ENCODE results near the gene ICAM5. TPM values are rescaled to one million over a fixed set of nuclear protein-coding genes. Genes with fewer than 3 reads are reported as not detected.

Gene ICAM5
- total and polyA plus RNA-seq, 7 donors: 0.23 to 0.92 (median 0.69) TPM; not detected in 3

DNA sequence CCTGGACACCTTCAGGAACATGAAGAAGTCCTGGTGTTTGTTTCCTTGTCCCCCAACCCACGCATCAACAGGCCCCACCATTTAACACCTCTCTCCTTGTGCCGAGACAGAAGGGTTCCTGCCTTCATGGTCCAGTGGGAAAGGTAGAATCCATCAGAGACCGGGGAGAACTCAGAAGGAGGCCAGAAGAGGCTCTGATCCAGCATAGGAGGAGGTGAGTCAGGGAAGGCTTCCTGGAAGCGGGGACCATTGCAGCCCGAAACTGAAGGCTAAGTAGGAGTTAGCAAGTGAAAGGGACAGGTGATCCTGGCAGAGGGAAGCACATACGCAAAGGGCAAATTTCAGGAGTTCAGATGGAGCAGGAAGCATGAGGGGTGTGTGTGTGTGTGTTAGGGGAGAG lies 49.2 kb downstream of the ICAM5 start:
- DNase-seq: no peak
- Histone ChIP-seq H3K9me3 (no peaks in the 10 kb centered on the region), H3K27ac (no peak overlapping the region), H3K4me3 (no peak overlapping the region), H3K4me1 (peaks cover 0 to 13% (median 9%) of the 10 kb centered on the region in 4 donors), H3K36me3 (no peaks in the 10 kb centered on the region), H3K27me3 (no peaks in the 10 kb centered on the region)
- WGBS, 2 donors: 63 to 85% methylated on average over 6 of the region's 6 CpGs
- intact Hi-C loops (cut with DNase I): loop anchor here (10.0 kb wide), 1 partner anchor 144 kb away; the partner anchor contains the start of gene DNMT1
- TF ChIP-seq POLR2A (IDR thresholded peaks at IDR 0.05): no peak
- TF ChIP-seq, protein P1, sequence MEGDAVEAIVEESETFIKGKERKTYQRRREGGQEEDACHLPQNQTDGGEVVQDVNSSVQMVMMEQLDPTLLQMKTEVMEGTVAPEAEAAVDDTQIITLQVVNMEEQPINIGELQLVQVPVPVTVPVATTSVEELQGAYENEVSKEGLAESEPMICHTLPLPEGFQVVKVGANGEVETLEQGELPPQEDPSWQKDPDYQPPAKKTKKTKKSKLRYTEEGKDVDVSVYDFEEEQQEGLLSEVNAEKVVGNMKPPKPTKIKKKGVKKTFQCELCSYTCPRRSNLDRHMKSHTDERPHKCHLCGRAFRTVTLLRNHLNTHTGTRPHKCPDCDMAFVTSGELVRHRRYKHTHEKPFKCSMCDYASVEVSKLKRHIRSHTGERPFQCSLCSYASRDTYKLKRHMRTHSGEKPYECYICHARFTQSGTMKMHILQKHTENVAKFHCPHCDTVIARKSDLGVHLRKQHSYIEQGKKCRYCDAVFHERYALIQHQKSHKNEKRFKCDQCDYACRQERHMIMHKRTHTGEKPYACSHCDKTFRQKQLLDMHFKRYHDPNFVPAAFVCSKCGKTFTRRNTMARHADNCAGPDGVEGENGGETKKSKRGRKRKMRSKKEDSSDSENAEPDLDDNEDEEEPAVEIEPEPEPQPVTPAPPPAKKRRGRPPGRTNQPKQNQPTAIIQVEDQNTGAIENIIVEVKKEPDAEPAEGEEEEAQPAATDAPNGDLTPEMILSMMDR (IDR thresholded peaks at IDR 0.05): no peak
- TF ChIP-seq EP300 (IDR thresholded peaks at IDR 0.05): no peak
- TF ChIP-seq POLR2AphosphoS5 (IDR thresholded peaks at IDR 0.05): no peak

DNA sequence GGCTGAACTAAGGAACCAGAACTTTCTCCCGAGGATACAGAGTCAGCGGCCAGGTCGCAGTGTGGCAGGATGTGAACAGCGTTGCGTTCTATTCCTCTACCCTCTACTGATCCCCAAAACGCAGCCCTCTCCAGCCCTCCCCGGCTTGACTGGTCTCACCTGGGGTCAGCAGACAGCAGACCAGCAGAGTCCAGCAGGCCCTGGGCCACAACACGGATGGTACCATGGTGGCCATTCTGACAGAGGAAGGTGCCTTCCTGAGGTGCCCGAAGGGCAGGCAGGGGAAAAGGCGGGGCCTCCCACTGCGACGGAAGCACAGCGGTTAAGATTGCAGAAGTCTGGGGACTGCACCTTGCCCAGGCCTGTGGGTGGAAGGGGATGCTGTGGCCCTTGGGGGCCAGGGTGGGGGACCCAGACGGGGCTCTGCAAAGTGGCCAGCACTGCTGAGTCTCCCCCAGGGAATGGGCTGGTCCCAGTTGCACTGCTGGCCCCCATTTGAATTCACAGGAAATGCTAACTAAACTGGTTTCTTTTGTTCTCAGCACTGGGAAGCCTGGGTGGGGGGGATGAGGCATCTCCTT lies 49.7 kb downstream of the ICAM5 start, which contains the start of gene ICAM3:
ICAM3 (minus strand) TSS at position 245 of the 581 bp plus-strand sequence; CDS start at position 235, 10 bp downstream.
- 33 to 73% methylated on average over 14 of the region's 14 CpGs for WGBS, 2 donors

DNA sequence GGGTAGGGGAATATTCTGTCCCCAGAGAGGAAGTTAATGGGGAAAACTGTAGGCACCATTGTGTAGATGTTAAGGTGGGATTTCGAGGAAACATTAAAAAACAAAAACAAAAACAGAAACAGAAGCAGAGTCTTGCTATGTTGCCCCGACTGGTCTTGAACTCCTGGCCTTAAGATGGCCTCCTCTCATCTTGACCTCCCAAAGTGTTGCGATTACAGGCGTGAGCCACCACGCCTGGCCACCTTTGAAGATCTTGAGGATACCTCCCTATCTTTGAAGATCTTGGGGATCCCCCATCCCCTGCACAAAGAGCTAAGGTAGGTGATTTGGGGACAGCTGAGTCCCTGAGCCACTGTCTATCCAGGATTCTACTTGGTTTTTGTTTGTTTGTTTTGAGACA lies 50.2 kb downstream of the ICAM5 start:
- H3K27ac ChIP-seq: no peak overlapping the region

More for the DNA sequence above, 49.7 kb downstream of the ICAM5 start, which contains the start of gene ICAM3:
- TF ChIP-seq POLR2AphosphoS5 (IDR thresholded peaks at IDR 0.05) (no peak), POLR2A (IDR thresholded peaks at IDR 0.05) (no peak), EP300 (IDR thresholded peaks at IDR 0.05) (no peak)
- TF ChIP-seq, protein P1 (IDR thresholded peaks at IDR 0.05): no peak
- no peak within 1 kb of the TSS for H3K4me3 ChIP-seq
- no peaks in the 10 kb centered on the region for H3K27me3 ChIP-seq
- no peaks in the 10 kb centered on the region for H3K9me3 ChIP-seq
- H3K4me1 ChIP-seq: peaks cover 0 to 8% (median 4%) of the 10 kb centered on the region in 4 donors
- intact Hi-C loops (cut with DNase I): loop anchor here (10.0 kb wide), 1 partner anchor 145 kb away; the partner anchor contains the start of gene DNMT1
- no peaks in the 10 kb centered on the region for H3K36me3 ChIP-seq
- no peak for DNase-seq
- no peak within 1 kb of the TSS for H3K27ac ChIP-seq

DNA sequence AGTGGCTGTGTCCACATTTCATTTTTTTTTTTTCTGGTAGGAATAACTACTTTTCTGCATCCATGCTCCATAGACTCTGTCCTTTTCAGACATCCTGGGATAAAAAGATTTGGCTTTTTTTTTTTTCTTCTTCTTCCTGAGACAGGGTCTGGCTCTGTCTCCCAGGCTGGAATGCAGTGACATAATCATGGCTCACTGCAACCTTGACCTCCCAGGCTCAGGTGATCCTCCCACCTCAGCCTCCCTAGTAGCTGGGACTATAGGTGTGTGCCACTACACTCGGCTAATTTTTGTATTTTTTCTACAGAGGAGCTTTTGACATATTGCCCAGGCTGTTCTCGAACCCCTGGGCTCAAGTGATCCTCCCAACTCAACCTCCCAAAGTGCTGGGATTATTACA lies 53.7 kb downstream of the ICAM5 start:
- no peaks in the 10 kb centered on the region for H3K36me3 ChIP-seq
- intact Hi-C loops (cut with DNase I): no loop called here
- no peak for TF ChIP-seq EP300 (IDR thresholded peaks at IDR 0.05)
- no peak for TF ChIP-seq POLR2AphosphoS5 (IDR thresholded peaks at IDR 0.05)
- TF ChIP-seq, protein P1 (IDR thresholded peaks at IDR 0.05): no peak
- no peak for TF ChIP-seq POLR2A (IDR thresholded peaks at IDR 0.05)
- no peaks in the 10 kb centered on the region for H3K27me3 ChIP-seq
- no peaks in the 10 kb centered on the region for H3K9me3 ChIP-seq
- 68 to 83% methylated on average over 2 of the region's 2 CpGs for WGBS, 2 donors
- no peaks in the 10 kb centered on the region for H3K4me1 ChIP-seq
- H3K4me3 ChIP-seq: no peak overlapping the region
- DNase-seq: no peak
- no peak overlapping the region for H3K27ac ChIP-seq

More for the DNA sequence above, 50.2 kb downstream of the ICAM5 start:
- no peaks in the 10 kb centered on the region for H3K36me3 ChIP-seq
- intact Hi-C loops (cut with DNase I): loop anchor here (10.0 kb wide), 1 partner anchor 145 kb away; the partner anchor contains the start of gene DNMT1
- H3K27me3 ChIP-seq: no peaks in the 10 kb centered on the region
- 86 to 91% methylated on average over 5 of the region's 5 CpGs for WGBS, 2 donors
- H3K9me3 ChIP-seq: no peaks in the 10 kb centered on the region
- peaks cover 0 to 5% (median 1%) of the 10 kb centered on the region in 4 donors for H3K4me1 ChIP-seq
- no peak for DNase-seq
- TF ChIP-seq POLR2AphosphoS5 (IDR thresholded peaks at IDR 0.05): no peak
- no peak for TF ChIP-seq EP300 (IDR thresholded peaks at IDR 0.05)
- TF ChIP-seq, protein P1 (IDR thresholded peaks at IDR 0.05): no peak
- TF ChIP-seq POLR2A (IDR thresholded peaks at IDR 0.05): no peak
- H3K4me3 ChIP-seq: no peak overlapping the region
